Effector CD4-positive, alpha-beta T cell (primary cell): ENCODE data around the gene SDS. TPM values are rescaled to one million over a fixed set of nuclear protein-coding genes. Genes with fewer than 3 reads are reported as not detected.

Experiments
- DNase-seq: peaks from one replicate; pipeline ENCODE4 v3.0.0-alpha.2; 2020
- total RNA-seq: gene quantifications from one replicate; lab custom pipeline; 2026; lab: John Stamatoyannopoulos, UW

Gene SDS, protein sequence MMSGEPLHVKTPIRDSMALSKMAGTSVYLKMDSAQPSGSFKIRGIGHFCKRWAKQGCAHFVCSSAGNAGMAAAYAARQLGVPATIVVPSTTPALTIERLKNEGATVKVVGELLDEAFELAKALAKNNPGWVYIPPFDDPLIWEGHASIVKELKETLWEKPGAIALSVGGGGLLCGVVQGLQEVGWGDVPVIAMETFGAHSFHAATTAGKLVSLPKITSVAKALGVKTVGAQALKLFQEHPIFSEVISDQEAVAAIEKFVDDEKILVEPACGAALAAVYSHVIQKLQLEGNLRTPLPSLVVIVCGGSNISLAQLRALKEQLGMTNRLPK
- not detected for total RNA-seq

DNA sequence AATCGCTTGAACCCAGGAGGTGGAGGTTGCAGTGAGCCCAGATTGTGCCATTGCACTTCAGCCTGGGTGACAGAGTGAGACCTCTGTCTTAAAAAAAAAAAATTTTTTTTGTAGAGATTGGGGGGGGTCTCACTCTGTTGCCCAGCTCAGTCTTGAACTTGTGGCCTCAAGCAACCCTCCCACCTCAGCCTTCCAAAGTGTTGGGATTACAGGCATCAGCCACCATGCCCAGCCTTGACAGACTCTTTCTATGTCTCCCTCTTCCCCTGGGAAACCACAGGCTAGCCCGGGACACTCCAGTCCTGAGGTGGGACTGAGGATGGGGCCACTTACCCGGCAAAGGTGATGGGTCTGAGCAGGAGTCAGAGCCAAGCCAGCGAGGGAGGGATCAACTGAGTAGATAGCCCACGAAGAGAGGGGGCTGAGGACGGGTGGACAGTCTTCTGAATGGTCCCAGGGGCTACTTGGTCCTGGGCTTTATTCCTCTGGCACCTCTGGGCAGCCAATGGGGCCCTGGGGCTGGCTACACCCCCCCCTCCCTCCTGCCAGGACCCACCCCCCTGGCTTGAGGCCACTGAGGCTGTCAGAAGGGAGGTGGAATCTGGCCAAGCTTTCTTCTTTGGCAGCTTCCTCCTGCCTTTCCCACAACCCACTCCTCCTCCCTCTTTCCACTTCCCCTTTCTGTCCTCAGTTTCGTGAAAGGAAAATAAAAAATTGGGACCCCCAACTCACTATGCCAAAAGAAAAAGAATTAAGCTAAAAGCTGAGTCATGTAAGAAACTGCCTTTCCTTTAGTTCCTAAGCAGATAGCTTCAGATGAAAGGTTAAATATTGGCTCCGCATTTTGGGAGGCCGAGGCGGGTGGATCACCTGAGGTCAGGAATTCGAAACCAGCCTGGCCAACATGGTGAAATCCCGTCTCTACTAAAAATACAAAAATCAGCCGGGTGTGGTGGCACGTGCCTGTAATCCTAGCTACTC is at the start of gene SDS:
Gene SDS (minus strand): TSS at position 453 of the 981 bp plus-strand sequence. CDS start 4,179 bp downstream, outside the sequence.
- DNase-seq, result no peak

DNA sequence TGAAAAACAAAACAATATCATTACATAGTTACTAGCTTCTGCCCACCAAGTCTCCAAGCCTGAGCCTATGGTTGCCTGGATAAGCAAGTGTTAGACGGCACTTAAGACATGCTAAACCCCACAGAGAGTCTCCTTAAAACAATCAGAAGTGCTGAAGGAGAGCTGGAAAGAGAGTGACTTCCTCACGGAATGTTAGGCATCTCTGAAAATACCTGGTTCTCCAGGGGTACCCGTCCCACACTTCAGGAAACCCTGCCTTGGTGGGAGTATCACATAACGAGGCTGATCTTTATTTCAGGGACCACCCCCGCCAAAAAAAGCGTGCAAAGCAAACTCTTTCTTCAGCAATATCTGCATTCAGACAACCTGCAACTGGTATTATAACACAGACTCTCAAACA is 49.6 kb upstream of the SDS start:
- no peak for DNase-seq

DNA sequence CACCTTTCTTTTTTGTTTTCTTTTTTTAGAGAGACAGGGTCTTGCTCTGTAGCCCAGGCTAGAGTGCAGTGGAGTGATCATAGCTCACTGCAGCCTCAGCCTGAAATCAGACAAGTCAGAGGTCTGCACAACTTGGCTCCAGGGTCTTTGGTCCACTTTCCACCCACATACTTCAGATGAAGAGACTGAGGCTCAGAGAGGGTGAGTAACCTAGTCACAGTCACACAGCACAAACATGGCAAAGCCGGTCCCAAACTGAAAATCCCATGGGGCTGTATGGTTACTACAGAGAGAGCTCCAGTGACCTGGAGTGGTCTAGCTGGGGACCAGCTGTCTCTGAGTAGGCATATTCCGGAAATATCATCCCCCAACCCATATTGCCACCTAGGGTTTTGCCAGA is 48.8 kb upstream of the SDS start:
- DNase-seq, result no peak

DNA sequence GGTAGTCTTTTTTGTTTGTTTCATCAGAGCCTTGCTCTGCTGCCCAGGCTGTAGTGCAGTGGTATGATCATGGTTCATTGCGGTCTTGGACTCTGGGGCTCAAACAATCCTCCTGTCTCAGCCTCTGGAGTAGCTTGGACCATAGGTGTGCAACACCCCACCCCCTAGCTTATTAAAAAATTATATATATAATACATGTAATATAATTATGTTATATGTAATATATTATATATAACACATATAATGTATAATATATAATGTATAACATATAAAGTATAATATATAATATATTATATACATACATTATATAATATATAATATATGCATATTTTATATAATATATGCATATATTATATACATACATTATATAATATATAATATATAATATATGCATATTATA is 46.2 kb upstream of the SDS start:
- no peak for DNase-seq

DNA sequence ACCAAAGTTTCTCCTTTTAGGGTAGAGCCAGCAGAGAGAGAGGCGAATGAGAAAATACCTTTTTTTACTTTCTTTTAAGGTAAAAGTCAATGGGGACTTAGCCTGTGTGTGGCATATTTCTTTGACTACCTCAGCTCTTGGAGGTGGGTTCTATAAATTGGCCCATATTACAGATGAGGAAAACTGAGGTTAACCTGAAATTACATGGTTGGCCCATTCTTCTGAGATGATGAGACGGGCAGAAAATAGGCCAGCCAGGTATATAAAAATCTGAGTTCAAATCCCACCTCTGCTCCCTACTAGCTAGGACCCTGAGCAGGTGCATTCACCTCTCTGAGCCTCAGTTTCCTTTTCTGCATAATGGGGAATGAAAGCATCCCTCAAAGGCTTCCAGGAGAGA is 45.6 kb upstream of the SDS start:
- no peak for DNase-seq

DNA sequence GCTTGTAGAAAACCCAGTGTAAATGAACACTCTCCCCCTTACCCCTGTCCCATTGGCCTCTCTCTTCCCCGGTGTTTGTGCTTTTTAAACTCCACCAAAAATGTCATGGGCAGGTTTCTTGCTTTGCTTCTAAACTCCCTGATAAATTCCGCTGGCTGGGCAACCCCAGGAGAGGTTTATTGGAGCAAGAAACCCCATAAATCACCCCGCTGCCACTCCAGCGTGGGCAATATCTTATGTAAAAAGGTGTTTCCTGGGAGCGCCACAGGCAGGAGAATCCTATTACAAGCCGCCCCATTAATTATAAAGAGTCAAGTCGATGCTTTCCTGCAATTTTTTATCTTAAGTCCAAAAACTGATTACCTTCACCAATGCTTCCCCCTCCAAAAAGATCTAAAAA is 45.2 kb upstream of the SDS start:
- no peak for DNase-seq

DNA sequence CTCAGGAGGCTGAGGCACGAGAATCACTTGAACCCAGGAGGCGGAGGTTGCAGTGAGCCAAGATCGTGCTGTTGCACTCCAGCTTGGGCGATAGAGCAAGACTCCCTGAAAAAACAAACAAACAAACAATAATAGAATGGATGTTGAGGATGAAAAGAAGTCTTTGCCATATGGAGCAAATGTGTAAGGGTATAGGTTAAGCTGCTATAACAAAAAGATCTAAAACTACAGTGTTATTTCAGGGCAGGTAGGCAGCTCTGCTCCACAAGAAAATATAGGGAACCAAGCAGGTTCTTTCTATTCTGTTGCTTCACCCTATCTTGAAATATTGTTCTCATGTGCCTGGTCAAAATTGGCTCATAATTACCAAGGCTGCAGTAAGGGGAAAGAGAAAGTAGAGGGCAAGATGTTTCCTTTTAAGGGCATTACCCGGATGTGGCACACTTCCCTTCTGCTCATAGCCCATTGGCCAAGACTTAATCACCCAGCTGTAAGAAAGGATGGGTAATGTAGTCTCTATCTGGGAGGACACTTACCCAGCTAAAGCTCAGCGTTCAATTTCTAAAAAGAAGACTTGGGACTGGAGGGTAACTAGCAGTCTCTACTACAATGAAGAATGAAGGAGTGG is 42.0 kb upstream of the SDS start:
- DNase-seq, result no peak

DNA sequence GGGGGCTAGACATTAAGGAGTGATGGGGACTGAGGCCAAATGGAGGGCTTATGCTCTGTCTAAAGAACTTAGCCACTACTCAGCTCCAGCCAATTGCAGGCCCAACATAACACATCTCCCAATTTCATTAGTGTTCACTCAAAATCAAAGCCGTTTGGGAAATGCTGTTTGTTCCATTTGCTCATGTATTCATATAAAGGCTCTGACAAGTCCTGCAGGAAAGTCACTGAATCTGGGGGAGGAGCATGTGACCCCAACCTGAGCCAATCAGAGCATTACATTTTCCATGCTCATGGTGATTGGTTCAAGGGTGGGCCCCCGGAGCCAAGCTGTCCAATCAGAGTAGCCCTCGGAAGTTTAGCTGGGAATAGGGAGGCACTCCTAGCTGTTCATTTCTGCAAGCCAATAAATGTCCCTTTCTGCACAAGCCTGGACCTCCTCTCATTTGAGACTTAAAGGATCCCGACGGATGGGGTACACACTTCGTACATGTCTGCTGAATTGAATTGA is 39.4 kb upstream of the SDS start:
- no peak for DNase-seq

DNA sequence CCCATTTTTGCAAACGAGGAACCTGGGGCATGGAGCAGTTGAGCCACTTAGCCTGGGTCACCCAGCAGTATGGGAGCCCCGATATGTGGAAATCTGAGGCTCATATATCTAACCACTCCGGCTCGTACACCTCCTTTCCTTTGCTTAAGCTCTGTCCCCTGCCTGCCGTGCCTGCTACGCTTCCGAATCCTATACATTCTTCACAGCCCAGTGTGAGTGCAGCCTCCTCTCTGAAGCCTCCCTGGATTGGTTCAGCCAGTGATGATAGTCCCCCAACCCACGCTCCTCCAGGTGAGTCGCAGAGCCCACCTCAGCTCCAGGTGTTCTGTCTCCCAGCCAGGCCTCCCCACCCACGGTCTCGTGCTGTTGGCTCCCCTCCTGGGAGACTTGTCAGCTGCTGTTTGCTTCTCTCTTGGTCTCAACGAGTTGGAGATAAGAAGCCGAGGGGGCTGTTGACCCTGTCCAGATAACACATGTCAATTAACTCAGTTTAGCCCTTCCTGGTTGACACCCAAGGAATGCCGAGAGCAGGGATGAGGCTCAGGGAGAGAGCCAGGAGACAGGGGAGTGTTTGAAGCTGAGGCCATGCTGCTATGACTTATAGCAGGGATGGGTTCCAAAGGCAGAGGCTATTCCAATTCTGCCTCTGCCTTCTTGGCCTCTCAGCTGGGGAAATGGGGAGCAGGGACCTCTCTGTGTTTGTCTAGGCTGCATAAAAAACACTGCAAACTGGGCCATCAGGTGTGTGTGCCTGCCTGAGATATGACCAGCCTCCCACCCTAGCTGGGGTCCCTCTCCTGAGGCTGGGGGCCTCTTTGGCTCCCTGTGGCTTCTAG is 37.5 kb upstream of the SDS start:
- no peak for DNase-seq

DNA sequence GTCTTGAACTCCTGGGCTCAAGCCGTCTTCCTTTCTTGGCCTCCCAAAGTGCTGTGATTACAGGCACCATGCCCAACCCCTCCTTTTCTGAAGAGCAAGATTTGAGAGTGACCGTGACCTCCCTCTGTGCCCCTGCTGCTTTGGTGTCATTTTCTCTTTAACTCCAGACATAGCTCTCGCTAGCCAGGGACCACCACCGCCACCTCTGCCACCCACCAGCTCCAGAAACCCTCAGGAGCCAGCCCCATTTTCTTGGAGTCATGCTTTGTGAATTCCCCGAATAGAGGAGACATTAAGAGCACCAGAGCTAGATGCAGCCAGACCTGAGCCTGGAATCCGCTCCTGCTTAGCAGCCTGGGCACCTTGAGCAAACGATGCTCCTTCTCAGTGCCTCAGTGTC is 36.6 kb upstream of the SDS start:
- DNase-seq, result no peak

DNA sequence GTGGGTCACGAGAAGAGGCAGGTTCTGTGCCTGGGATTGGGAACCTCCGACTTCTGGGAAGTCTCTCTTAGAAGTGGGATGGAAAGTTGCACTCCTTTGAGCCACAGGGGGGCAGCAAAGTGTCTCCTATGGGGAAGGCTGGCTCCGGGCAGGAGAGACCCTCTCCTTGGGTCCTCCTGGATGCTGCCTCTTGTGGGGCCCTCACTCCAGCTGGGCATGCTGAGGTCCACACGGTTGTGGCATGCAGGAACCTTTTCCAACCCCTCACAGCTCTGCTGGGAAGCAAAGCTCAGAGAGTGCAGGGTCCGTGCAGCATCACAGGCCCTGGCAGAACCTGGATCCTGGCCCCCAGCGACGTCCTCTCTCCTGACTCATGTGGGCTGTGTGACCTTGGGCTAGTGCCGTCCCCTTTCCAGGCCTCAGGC is 35.9 kb upstream of the SDS start:
- DNase-seq, result no peak

DNA sequence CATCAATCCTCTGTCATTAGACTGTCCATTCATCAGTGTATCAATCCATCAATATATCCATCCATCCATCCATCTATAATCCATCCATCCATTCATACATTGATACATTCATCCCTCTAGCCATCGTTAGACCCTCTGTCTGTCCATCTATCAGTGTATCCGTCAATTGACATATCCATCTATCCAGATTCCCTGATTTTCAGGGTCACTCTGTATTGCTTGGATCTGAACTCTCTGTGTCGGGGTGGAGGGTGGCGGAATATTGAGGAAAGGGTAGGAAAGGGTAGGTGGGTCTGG is 35.6 kb upstream of the SDS start:
- no peak for DNase-seq

DNA sequence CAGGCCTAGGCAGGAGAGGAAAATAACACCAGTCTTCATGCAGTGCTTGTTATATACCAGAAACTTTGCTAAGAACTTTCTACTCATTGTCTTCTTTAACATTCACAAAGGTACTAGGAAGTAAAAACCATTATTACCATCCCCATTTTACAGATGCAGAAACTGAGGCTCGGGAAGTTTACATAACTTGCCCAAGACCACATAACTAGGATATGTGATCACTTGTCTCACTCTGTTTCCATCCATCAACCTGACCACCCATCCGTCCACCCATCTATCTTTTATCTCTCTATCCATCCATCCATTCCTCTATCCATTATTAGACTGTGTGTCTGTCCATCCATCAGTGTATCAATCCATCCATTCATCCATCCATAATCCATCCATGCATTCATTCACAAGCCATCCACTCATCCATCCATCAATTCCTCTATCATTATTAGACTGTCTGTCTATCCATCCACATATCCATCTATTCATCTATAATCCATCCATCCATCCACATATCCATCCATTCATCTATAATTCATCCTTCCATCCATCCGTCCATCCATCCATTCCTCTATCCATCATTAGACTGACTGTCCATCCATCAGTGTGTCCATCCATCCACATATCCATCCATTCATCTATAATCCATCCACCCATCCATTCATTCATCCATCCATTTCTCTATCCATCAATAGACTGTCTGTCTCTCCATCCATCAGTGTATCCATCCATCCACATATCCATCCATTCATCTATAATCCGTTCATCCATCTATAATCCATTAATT is 35.0 kb upstream of the SDS start:
- DNase-seq, result no peak

DNA sequence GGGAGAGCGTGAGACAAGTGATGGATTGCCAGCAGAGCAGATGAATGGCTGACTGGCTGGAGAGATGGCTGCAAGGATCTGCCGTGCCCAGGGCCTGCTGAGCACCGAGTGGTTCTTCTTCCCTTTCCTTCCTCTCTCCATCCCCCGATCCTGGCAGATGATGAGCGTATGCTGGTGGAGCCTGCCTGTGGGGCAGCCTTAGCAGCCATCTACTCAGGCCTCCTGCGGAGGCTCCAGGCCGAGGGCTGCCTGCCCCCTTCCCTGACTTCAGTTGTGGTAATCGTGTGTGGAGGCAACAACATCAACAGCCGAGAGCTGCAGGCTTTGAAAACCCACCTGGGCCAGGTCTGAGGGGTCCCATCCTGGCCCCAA is 34.0 kb upstream of the SDS start:
- DNase-seq, result no peak

DNA sequence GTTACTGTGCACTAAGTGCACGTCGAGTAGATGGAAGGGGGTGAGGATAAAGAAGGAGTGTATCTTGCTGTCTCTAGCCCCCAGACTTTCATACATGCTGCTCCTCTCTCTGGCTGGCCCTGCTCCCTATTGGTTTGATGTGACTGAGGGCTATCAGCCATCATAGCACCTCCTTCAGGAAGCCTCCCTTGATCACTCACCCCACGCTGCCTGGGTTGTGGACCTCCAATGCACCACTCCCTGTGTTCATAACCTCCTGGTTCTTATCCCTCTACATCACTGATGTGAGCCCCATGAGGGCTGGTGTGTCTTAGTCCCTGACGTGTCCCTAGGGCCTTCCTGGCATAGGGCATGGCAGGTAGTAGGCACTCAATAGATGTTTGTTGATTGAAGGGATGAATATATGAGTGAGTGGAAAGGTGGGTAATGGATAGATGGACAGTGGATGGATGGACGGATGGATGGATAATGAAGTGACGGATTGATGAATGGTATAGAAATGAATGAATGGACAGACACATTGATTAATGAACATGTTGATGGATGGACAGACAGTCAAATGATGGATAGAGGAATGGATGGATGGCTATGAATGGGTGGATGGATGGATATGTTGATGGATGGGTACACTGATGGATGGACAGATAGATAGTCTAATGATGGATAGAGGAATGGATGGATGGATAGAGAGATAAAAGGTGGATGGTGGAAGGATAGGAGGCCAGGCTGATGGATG is 33.5 kb upstream of the SDS start:
- no peak for DNase-seq

DNA sequence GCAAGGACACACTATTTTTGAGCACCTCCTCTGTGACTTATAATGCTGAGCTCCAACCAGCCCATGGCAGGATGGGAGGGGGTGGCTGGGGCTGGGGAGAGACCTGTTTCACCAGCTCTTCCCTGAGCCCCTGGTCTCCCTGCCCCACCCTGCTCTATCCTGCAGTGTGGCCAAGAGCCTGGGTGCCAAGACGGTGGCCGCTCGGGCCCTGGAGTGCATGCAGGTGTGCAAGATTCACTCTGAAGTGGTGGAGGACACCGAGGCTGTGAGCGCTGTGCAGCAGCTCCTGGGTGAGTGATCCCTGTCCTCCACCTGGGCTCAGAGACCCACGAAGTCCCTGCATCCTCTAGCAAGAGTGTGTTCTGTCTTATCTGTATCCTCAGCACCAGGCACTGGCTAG is 32.9 kb upstream of the SDS start:
- no peak for DNase-seq

DNA sequence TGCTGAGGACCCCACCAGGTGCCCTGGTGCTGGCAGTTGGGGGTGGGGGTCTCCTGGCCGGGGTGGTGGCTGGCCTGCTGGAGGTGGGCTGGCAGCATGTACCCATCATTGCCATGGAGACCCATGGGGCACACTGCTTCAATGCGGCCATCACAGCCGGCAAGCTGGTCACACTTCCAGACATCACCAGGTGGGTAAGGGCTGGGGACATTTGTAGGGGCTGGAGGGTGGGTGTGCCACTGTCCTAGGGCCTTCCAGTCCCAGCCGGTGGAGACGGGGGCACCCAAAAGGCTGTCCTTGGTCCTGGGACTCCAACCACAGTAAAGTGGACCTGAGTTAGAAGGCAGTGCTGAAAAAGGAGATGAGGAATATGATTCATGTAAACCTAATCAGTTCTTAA is 31.7 kb upstream of the SDS start:
- no peak for DNase-seq

DNA sequence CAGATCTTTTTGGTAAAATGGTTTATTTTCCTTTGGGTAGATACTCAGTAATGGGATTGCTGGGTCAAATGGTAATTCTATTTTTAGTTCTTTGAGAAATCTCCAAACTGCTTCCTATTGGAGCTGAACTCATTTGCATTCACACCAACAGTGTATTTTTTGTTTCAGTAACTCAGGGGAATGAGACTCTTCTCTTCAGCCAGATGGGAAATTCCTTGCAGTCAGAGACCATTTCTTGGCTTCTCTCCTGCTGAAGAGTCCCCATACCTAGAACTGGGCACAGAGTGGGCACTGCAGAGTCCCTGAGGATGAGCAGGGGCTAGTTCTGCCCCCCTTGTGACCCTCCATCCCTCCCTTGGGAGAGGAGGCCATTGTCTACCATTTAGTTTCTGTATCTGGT is 29.3 kb upstream of the SDS start:
- no peak for DNase-seq

DNA sequence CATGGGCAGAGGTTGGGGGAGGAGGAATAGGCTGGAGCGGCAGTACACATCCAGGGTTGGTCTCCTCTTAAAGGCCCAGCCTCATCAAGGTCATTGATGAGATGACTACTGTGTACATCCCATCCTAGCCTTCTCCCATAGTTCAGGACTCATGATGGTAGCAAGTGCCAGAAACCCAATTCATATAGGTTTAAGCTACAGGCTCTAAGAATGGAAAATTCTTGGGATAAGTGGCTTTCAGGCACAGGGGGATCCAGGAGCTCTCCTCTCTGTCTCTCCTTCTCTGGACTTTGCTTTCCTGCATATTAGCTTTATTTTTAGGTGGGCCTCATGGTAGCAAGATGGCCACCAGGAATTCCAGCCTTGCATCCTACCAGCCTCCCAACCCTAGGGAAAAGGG is 24.8 kb upstream of the SDS start:
- no peak for DNase-seq

DNA sequence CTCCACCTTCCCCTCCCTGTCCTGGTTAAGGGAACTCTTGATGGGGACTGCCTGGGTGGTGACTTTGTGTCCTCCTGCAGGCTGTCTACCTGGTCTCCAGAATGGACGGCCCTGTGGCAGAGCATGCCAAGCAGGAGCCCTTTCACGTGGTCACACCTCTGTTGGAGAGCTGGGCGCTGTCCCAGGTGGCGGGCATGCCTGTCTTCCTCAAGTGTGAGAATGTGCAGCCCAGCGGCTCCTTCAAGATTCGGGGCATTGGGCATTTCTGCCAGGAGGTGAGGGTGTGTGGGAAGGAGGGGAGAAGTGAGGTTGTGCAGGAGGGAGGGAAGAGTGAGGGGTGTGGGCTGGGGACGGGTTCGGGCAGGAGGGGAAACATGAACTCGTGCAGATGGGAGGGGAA is 24.2 kb upstream of the SDS start:
- DNase-seq, result no peak

DNA sequence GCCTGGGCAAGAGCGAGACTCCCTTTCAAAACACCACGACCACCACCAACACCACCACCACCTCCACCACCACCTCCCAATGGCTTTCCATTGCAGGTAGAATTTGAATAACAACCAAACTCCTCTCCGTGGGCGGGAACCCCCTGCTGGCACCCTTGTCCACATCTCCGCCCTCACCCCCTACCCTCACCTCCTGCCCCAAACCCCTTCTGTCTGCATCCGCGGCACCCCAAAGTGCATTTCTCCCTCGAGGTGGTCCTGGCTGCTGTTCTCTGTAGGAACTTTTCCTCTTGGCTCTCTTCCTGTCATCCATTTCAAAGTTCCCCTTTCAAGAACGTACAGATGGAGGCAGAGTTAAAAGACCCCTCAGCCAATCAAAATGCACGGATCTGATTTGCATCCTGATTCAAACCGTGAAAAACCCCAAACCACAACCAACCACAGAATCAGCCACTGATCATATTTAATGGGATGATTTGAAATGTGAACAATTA is 22.3 kb upstream of the SDS start:
- DNase-seq, result no peak
